GM12875 (cell line): ENCODE results near the gene TMEM43.

ENCODE experiments used
- H3K4me3 ChIP-seq: one replicate; pipeline ENCODE4 v1.5.1; 2011; ENCODE audit warnings: low read depth, low read length, control low read depth
- CTCF ChIP-seq: IDR thresholded peaks from 2 replicates; pipeline ENCODE4 v1.5.1; 2011; ENCODE audit warnings: low read depth, mild to moderate bottlenecking, control low read depth, inconsistent platforms, low read length, moderate library complexity, borderline replicate concordance; ENCODE audit not compliant: insufficient read depth

The TMEM43 gene

GRCh38 chr3:14188041-14188754 is 63.3 kb downstream of the TMEM43 start:
- no peak for TF ChIP-seq CTCF

More at GRCh38 chr3:14188041-14188754, 63.3 kb downstream of the TMEM43 start:
- H3K4me3 ChIP-seq = no peak overlapping the region
